HG02973 (cell line): Measurements from ENCODE around the gene TTC36.
"Not testable (repeated sequence)": the region's sequence is repeated elsewhere in the genome, so short reads cannot be mapped to it uniquely, and the experiment has no call there.

ENCODE experiments used
- ATAC-seq: cut with Tn5 transposase; IDR thresholded peaks from one replicate; pipeline ENCODE4 v1.9.1; 2021; ENCODE audit warnings: moderate library complexity; ENCODE audit not compliant: unreplicated experiment

The TTC36 gene

DNA sequence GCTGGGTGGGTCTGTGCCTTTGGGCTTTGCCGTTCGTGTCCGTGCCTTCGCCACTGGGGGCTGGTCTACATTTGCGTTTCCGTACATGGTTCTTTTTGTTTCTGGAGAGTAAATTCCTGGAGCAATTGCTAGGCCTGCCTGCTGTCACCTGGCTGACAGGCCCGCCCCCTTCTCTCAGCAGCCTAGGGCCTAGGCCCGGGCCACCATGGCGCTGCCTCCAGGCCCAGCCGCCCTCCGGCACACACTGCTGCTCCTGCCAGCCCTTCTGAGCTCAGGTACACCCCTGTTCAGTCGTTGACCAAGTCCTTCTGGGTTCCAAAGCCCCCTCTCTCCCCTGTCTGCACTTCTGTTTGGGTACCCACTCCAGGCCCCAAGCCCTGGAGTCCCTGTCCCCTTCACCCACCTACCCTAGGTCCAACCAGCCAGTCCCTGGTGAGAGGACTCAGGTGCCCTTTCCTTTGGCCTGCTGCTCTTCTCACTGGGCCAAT, 4.4 kb downstream of the TTC36 start:
- no peak for ATAC-seq

DNA sequence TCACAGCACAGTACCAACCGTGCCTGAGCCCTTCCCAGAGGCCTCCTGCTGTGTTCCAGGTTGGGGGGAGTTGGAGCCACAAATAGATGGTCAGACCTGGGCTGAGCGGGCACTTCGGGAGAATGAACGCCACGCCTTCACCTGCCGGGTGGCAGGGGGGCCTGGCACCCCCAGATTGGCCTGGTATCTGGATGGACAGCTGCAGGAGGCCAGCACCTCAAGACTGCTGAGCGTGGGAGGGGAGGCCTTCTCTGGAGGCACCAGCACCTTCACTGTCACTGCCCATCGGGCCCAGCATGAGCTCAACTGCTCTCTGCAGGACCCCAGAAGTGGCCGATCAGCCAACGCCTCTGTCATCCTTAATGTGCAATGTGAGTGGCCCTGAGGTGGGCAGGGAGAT, 4.8 kb downstream of the TTC36 start:
- no peak for ATAC-seq

DNA sequence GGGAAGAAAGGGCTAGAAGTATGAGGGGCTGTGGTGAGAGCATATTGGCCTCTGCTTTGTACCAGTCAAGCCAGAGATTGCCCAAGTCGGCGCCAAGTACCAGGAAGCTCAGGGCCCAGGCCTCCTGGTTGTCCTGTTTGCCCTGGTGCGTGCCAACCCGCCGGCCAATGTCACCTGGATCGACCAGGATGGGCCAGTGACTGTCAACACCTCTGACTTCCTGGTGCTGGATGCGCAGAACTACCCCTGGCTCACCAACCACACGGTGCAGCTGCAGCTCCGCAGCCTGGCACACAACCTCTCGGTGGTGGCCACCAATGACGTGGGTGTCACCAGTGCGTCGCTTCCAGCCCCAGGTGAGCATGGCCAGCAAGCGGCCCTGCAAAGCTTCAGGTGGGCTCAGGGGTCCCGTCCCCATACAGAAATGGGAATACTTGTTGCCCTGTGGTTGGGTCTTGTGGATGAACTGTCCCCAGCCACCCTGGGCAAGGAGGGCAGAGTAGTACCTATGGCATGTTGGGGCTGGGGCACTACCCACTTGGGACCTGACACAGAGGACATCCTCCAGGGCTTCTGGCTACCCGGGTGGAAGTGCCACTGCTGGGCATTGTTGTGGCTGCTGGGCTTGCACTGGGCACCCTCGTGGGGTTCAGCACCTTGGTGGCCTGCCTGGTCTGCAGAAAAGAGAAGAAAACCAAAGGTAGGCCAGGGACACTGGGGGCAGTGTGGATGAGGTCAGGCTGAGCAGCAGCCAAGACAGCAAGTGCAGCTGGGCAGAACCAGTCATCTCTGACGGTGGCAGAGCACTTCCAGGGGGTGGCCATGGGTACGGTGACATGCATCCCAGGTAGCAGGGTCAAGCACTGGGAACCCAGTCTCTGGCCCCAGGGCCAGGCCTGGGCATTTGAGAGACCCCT, 5.8 kb downstream of the TTC36 start:
- no peak for ATAC-seq

DNA sequence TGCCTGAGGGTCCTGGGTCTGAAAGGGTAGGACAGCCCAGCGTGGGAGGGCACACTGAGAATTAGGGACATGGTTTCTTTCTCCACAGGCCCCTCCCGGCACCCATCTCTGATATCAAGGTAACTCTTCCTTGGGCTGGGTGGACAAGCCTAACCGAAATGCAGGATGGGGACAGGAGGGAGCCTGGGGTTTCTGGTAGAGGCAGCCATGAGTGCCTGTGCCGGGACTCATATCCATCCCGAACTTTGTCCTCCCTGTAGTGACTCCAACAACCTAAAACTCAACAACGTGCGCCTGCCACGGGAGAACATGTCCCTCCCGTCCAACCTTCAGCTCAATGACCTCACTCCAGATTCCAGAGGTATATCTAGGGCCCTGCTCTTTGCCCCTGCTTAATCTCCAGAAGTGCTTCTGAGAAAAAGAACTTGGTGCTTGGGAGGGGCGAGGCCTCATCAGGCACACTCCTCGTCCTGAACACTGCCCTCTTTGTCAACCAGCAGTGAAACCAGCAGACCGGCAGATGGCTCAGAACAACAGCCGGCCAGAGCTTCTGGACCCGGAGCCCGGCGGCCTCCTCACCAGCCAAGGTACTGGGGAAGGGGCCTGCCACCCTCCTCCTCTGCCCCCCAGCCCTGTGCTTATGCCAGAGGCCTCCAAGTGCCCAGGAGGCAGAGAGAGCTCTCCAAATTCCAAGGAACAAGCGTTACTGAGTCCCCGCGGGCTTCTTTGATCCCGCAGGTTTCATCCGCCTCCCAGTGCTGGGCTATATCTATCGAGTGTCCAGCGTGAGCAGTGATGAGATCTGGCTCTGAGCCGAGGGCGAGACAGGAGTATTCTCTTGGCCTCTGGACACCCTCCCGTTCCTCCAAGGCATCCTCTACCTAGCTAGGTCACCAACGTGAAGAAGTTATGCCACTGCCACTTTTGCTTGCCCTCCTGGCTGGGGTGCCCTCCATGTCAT, 6.8 kb downstream of the TTC36 start:
- ATAC-seq, result no peak

DNA sequence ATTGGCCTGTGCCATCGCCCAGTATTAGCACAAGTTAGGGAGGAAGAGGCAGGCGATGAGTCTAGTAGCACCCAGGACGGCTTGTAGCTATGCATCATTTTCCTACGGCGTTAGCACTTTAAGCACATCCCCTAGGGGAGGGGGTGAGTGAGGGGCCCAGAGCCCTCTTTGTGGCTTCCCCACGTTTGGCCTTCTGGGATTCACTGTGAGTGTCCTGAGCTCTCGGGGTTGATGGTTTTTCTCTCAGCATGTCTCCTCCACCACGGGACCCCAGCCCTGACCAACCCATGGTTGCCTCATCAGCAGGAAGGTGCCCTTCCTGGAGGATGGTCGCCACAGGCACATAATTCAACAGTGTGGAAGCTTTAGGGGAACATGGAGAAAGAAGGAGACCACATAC, 8.0 kb downstream of the TTC36 start:
- no peak for ATAC-seq

DNA sequence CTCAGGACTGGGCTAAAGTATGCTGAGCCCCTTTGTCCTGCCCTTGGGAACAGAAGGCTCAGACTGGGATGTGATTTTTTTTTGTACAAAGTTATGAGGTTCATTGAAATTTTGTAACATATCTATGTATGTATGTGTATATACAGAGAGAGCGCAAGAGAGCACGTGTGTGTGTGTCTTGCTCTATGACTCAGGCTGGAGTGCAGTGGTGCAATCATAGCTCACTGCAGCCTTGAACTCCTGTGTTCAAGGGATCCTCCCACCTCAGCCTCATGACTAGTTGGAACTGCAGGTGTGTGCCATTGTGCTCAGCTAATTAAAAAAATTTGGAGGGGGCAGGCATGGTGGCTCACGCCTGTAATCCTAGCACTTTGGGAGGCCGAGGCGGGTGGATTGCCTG, 9.5 kb downstream of the TTC36 start:
- ATAC-seq, result no peak

DNA sequence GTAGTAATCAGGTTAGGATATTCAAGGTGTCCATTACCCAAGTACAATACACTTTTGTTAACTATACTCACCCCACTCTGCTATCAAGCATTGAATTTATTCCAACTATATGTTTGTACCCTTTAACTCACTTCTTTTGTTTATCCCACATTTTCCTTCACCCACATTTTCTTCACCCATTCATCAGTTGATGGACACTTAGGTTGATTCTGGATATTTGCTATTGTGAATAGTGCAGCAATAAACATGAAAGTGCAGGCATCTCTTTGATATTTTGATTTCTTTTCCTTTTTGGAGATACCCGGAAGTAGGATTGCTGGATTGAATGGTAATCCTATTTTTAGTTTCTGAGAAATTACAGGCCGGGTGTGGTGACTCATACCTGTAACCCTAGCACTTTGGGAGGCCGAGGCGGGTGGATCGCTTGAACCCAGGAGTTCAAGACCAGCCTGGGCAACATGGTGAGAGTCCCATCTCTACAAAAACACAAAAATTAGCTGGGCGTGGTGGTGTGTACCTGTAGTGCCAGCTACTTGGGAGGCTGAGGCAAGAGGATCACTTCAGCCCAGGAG, 10.2 kb downstream of the TTC36 start:
- no peak for ATAC-seq

DNA sequence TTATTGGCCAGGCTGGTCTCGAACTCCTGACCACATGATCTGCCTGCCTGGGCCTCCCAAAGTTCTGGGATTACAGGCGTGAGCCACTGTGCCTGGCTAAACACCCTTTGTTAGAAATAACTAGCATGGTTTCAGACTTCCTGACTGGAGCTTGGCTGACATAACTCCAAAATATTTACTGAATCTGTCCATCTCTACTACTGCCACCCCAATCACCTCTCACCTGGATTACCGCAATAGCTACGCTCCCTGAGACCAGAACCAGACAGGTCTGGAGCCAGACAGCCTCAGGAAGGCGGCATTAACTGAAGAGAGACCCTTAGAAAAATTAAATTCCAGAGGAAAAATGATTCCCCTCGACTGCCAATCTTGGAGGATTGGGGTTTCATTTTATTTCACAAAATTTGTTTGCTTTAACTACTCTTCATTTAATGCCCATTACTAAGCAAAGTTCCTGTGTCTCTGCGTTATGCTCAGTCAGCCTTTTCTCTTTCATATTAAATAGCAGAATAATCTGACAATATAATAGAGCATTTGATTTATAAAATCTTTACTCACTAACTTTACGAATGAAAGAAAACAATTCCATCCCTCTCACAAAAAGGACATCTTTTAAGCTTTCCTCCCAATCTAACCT, 16.9 kb downstream of the TTC36 start:
- no peak for ATAC-seq

DNA sequence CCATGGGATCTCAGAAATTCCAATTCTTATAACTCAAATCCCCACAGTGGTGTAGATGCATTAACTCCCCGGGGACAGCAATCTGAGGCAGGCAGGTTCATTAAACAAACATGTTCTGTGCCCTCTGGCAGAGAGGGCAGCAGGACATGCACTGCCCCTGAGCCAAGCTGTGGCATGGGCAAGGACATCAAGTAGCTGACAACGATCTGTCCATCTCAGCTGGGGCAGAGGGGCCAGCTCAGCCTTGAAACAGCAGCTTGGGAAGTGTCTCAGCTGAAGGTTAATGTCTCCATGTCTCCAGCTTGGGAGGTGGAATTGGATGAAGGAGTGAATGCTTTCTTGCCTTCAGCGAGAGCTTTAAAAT, 17.4 kb downstream of the TTC36 start:
- no peak for ATAC-seq

DNA sequence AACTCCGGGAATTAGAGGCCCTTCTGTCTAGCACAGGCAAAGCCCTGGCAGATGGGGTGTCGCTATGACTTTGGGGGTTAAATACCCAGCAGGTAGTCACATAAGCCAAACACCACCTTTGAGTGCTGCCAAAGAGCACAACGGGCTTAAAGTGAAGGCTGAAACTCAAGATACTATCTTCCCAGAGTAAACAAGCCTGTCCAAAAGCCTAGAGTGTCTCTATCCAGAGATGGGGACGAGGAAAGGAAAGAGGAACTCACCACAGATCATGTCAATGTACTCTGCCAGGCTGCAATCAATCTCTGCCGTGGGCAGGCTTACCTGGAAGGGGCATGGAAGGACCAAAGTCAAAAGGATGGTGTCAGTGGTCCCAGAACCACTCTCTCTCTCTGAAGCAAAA, 18.3 kb downstream of the TTC36 start:
- no peak for ATAC-seq

DNA sequence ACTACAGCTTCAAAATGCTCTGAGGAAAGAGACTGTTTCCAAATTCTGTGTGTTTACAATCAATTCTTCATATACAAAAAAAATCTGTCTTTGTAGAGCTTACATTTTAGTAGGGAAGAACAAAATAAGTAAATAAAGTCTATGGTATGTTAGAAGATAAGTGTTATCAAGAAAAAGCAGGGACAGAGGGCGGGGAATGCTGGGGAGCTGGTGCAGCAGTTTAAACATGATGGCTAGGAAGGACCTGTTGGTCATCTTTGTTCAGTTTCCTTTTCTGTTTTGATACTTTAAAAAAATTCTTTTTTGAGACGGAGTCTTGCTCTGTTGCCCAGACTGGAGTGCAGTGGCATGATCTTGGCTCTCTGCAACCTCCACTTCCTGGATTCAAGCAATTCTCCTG, 19.9 kb downstream of the TTC36 start:
- no peak for ATAC-seq

DNA sequence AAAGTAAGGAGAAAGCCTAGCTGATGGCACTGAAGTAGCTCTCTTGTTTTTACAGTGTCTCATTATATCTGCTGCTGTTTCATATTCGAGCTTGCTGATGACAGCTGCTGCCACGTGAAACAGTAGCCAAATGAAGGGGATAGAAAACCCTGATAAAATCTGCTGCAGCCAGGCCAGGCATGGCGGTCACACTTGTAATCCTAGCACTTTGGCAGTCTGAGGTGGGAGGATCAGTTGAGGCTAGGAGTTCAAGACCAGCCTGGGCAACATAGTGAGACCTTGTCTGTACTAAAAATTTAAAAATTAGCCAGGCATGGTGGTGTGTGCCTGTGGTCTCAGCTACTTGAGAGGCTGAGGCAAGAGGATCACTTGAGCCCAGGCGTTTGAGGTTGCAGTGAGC, 25.1 kb downstream of the TTC36 start:
- ATAC-seq, result no peak

DNA sequence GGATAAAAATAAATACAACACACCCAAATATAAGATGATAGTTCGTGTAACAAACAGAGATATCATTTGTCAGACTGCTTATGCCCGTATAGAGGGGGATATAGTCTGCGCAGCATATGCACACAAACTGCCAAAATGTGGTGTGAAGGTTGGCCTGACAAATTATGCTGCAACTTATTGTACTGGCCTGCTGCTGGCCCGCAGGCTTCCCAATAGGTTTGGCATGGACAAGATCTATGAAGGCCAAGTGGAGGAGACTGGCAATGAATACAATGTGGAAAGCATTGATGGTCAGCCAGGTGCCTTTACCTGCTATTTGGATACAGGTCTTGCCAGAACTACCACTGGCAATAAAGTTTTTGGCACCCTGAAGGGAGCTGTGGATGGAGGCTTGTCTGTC, 33.5 kb downstream of the TTC36 start:
- no peak for ATAC-seq

DNA sequence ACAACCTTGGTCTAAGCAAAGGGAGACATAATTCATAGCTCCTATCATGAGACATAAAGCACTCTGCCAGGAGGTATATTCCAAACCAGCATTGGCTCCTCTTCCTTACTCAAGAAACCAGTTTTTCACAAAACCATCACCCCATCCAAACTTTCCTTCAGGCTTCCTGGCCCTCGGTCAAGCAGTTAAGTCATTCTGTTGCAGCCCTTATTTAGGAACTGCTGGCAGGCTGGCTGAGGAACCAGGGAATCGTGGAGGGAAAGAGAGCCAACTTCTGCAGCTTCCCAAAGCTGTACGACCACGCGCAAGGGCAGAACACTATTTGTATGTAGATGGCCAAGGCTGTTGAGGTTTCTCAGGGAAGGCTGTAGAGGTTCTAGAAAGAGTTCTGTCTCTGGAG, 37.8 kb downstream of the TTC36 start:
- ATAC-seq, result no peak

DNA sequence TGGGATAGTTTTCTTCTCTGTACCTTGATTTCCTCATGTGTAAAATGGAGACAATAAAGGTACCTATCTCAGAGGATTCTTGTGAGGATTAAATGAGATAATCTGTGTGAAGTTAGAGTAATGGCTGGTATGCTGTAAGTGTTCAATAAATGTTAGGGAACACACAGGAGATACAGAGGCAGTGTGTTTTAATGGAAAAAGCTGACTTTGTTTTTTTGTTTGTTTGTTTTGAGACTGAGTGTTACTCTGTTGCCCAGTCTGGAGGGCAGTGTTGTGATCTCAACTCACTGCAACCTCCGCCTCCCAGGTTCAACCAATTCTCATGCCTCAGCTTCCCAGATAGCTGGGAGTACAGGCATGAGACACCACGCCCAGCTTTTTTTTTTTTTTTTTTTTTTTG, 42.4 kb downstream of the TTC36 start:
- ATAC-seq, result no peak

DNA sequence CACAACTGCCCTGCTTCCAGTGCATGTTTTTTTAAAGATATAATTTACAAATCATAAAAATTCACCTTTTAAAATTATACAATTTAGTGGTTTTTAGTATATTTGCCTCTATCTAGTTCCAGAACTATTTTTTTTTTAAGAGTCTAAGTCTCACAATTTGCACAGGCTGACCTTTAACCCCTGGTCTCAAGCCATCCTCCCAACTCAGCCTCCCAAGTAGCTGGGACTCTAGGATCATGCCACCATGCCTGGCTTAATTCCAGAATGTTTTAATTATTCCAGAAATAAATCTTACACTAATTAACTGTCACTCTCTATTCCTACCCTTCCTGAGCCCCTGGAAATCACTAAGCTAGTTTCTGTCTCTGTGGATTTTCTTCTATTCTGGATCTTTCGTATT, 43.5 kb downstream of the TTC36 start:
- ATAC-seq, result no peak

DNA sequence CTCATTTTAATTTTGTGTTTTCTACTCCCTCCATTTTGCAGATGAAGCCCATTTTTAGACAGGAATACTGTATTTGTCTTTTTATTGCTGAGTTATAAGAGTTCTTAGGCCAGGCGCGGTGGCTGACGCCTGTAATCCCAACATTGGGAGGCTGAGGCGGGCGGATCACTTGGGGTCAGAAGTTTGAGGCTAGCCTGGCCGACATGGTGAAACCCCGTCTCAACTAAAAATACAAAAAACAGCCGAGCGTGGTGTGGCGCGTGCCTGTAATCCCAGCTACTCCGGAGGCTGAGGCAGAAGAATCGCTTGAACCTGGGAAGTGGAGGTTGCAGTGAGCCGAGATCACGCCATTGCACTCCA, 44.4 kb downstream of the TTC36 start:
- ATAC-seq, result not testable (repeated sequence)

DNA sequence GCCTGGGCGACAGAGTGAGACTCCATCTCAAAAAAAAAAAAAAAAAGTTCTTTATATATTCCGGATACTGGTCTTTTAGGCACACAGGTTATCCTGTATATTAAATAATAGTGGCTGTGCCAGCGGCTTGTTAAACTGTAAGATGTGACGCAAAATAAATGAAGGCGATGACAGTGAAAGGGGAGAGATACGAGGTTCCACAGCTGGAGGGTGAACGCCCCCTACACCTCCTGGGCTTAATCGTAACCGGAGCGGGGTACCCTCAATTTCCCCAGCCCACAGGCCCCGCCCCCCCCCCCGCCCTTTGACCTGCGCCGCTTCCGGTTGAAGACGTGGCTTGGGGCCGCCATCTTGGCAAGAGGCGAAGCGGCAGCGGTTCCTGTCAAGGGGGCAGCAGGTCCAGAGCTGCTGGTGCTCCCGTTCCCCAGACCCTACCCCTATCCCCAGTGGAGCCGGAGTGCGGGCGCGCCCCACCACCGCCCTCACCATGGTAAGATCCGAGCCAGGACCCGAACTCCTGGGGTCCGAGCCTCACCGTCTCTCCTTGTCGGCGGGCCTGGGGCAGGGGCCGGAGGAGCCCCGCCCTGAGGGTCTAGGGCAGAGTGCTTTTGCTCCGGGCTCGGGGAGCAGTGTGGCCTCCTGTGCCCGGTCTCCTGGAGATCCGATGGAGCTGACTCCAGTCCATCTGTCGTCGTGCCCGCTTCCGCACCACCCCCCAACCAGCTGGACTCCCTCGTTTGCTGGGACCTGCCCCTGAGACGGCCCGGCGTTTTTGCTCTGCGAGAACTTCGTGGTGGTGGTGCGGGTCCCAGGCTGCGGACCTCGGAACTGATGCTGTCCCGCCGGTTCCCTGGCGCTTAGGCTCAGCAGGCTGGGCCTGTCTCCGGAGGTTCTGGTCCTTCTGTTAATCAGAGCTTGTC, 45.0 kb downstream of the TTC36 start, which contains the start of gene ARCN1:
ARCN1 (plus strand) TSS at position 349 of the 920 bp plus-strand sequence; CDS start at position 488, 139 bp downstream.
- ATAC-seq, result peak; percentile 63

DNA sequence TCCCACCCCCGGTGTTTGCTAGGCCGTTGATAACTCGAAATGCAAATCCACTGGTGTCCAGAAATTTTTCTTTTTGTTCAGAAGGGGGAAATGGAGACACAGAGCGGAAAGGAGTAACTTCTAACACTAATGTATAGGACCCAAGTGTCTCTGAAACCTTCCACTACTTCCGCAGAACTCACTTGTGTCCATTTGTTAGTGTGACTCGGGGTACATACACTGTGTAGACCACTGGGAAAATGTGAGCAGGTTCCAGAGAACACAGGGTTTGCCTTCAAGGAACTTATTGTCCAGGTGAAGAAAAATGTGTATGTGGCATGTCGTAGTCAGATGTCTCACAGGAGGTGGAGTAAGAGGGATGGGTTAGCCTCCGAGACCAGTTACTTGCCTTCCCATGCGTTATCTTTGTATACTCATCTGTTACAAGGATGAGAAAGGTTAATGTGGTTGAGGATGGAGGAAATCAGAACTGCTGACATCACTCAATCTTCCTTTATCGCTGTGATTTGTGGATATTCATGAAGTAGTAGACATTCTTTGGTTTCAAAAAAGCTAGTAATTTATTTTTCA, 45.8 kb downstream of the TTC36 start:
- ATAC-seq, result peak; percentile 28
